A549 (cell line): ENCODE measurements around the gene QPCTL. TPM values are rescaled to one million over a fixed set of nuclear protein-coding genes. Genes with fewer than 3 reads are reported as not detected.

Experiments
- ATAC-seq, 2 experiments: fragments of 200-7000 bp in 1 of 2; fragments of >200 bp in 1 of 2; cut with Nextera tagmentation in 1 of 2; cut with Tn5 transposase in 1 of 2; 3 replicates each; pipeline versions ENCODE4 v1.8.0 to v1.9.1; 2018 to 2020; ENCODE audit warnings: mild to moderate bottlenecking in 1 of 2, moderate library complexity in 1 of 2
- CTCF ChIA-PET: fragments of 300-600 bp; sonication (Branson Sonifier 250); formaldehyde crosslinking; extraction: SDS; loops from one replicate; lab custom pipeline; 2021; ENCODE audit warnings: antibody characterized with exemption, inconsistent platforms; lab: Yijun Ruan, JAX
- POLR2A ChIA-PET: fragments of 350-600 bp; formaldehyde crosslinking; extraction: SDS; loops from one replicate; lab custom pipeline; 2021; ENCODE audit warnings: antibody characterized with exemption, inconsistent platforms; lab: Yijun Ruan, JAX
- DNase-seq, 2 experiments: peaks; one replicate each; pipeline versions ENCODE4 v3.0.0 to v3.0.0-alpha.2; 2011 to 2016; ENCODE audit warnings: low read depth in 1 of 2, low spot score in 1 of 2
- FAIRE-seq: peaks from 2 replicates; lab custom pipeline; 2011; peaks lifted over from hg19 to GRCh38; lab: Jason Lieb, UNC
- H3K27ac ChIP-seq, 2 experiments: fragments of >200 bp; sonication (Bioruptor Twin); formaldehyde crosslinking; 3 replicates each; pipeline ENCODE4 v1.5.1; 2016 to 2017
- H3K4me1 ChIP-seq: fragments of >200 bp; sonication (Bioruptor Twin); formaldehyde crosslinking; 3 replicates; pipeline ENCODE4 v1.6.1; 2016
- H3K4me2 ChIP-seq: fragments of >200 bp; sonication (Bioruptor Twin); formaldehyde crosslinking; 3 replicates; pipeline ENCODE4 v1.6.1; 2016
- H3K4me3 ChIP-seq: fragments of >200 bp; sonication (Bioruptor Twin); formaldehyde crosslinking; 3 replicates; pipeline ENCODE4 v1.5.1; 2016
- H3K9me3 ChIP-seq: fragments of >200 bp; sonication (Bioruptor Twin); formaldehyde crosslinking; 3 replicates; pipeline ENCODE4 v1.6.1; 2016
- CBX2 ChIP-seq: fragments of 200-600 bp; sonication (generic); IDR thresholded peaks from 2 replicates; pipeline ENCODE4 v1.6.1; 2016; ENCODE audit warnings: low read depth, mild to moderate bottlenecking, borderline replicate concordance
- CEBPB ChIP-seq, 2 experiments: fragments of >200 bp in 1 of 2; sonication (Bioruptor Twin) in 1 of 2; formaldehyde crosslinking in 1 of 2; IDR thresholded peaks; 2 replicates each; pipeline ENCODE4 v1.6.1; 2012 to 2016
- CHD4 ChIP-seq: fragments of 200-600 bp; sonication (generic); IDR thresholded peaks from 2 replicates; pipeline ENCODE4 v1.6.1; 2016; ENCODE audit warnings: antibody characterized with exemption, mild to moderate bottlenecking, borderline replicate concordance
- E2F6 ChIP-seq: IDR thresholded peaks from 2 replicates; pipeline ENCODE4 v1.6.1; 2012; ENCODE audit warnings: low read depth, borderline replicate concordance
- EHF ChIP-seq: fragments of 250-450 bp; sonication (Bioruptor Pico); IDR thresholded peaks from 2 replicates; pipeline ENCODE4 v1.5.0; 2020; ENCODE audit warnings: mild to moderate bottlenecking
- FOXS1 ChIP-seq: fragments of 250-450 bp; sonication (Bioruptor Pico); IDR thresholded peaks from 2 replicates; pipeline ENCODE4 v1.5.0; 2020; ENCODE audit warnings: mild to moderate bottlenecking, moderate library complexity
- HOXA7 ChIP-seq: fragments of 250-450 bp; sonication (Bioruptor Pico); IDR thresholded peaks from 2 replicates; pipeline ENCODE4 v1.5.0; 2020; ENCODE audit warnings: mild to moderate bottlenecking, moderate library complexity
- HOXB13 ChIP-seq: fragments of 250-450 bp; sonication (Bioruptor Pico); IDR thresholded peaks from 2 replicates; pipeline ENCODE4 v1.5.0; 2020; ENCODE audit warnings: low read depth, mild to moderate bottlenecking, moderate library complexity
- JUN ChIP-seq, 2 experiments: fragments of >200 bp; sonication (Bioruptor Twin); formaldehyde crosslinking; IDR thresholded peaks; 2 replicates in 1 of 2; 3 replicates in 1 of 2; pipeline ENCODE4 v1.6.1; 2016 to 2017
- KDM1A ChIP-seq: fragments of 200-600 bp; sonication (generic); IDR thresholded peaks from 2 replicates; pipeline ENCODE4 v1.6.1; 2016; ENCODE audit warnings: low read depth, mild to moderate bottlenecking
- KDM5A ChIP-seq: fragments of 200-600 bp; sonication (generic); IDR thresholded peaks from 2 replicates; pipeline ENCODE4 v1.6.1; 2016; ENCODE audit warnings: antibody characterized with exemption, mild to moderate bottlenecking
- MAX ChIP-seq: IDR thresholded peaks from 2 replicates; pipeline ENCODE4 v1.6.1; 2012
- MYC ChIP-seq: IDR thresholded peaks from 2 replicates; pipeline ENCODE4 v1.6.1; 2012; ENCODE audit warnings: mild to moderate bottlenecking, inconsistent platforms, low read length, improper control_type of control experiment, borderline replicate concordance
- NFE2L2 ChIP-seq: fragments of 150-350 bp; conservative IDR thresholded peaks from 2 replicates; pipeline ENCODE4 v1.6.1; 2014; ENCODE audit warnings: low read length
- NPAS2 ChIP-seq: fragments of 250-450 bp; sonication (Bioruptor Pico); IDR thresholded peaks from 2 replicates; pipeline ENCODE4 v1.8.0; 2022; ENCODE audit warnings: mild to moderate bottlenecking, moderate library complexity, borderline replicate concordance
- NR3C1 ChIP-seq: fragments of >200 bp; sonication (Bioruptor Twin); formaldehyde crosslinking; IDR thresholded peaks from 3 replicates; pipeline ENCODE4 v1.6.1; 2017
- PBX3 ChIP-seq: IDR thresholded peaks from 2 replicates; pipeline ENCODE4 v1.6.1; 2012
- PHF8 ChIP-seq: fragments of 200-600 bp; sonication (generic); IDR thresholded peaks from 2 replicates; pipeline ENCODE4 v1.6.1; 2016; ENCODE audit warnings: low read depth, mild to moderate bottlenecking, antibody characterized with exemption, moderate library complexity, borderline replicate concordance
- POLR2A ChIP-seq: IDR thresholded peaks from 2 replicates; pipeline ENCODE4 v1.6.1; 2012; ENCODE audit warnings: mild to moderate bottlenecking, low read length
- POLR2AphosphoS2 ChIP-seq: conservative IDR thresholded peaks from 2 replicates; pipeline ENCODE4 v1.6.1; 2012; ENCODE audit warnings: low read length, improper control_type of control experiment, inconsistent platforms
- RAD21 ChIP-seq, 2 experiments: fragments of >200 bp in 1 of 2; sonication (Bioruptor Twin) in 1 of 2; formaldehyde crosslinking in 1 of 2; IDR thresholded peaks in 1 of 2; conservative IDR thresholded peaks in 1 of 2; 2 replicates in 1 of 2; 3 replicates in 1 of 2; pipeline ENCODE4 v1.6.1; 2012 to 2018; ENCODE audit warnings: inconsistent platforms in 1 of 2
- RARB ChIP-seq: fragments of 250-450 bp; sonication (Bioruptor Pico); IDR thresholded peaks from 2 replicates; pipeline ENCODE4 v1.8.0; 2021; ENCODE audit warnings: mild to moderate bottlenecking, moderate library complexity
- REST ChIP-seq: fragments of 200-600 bp; sonication (generic); IDR thresholded peaks from 2 replicates; pipeline ENCODE4 v1.6.1; 2016; ENCODE audit warnings: antibody characterized with exemption, mild to moderate bottlenecking, moderate library complexity
- RFX5 ChIP-seq: fragments of 450-650 bp; IDR thresholded peaks from 2 replicates; pipeline ENCODE4 v1.7.1; 2014; ENCODE audit warnings: antibody characterized with exemption, mild to moderate bottlenecking, moderate library complexity
- SMC3 ChIP-seq: fragments of >200 bp; sonication (Bioruptor Twin); formaldehyde crosslinking; IDR thresholded peaks from 3 replicates; pipeline ENCODE4 v1.6.1; 2018; ENCODE audit warnings: inconsistent platforms
- SREBF2 ChIP-seq: fragments of 450-650 bp; IDR thresholded peaks from 2 replicates; pipeline ENCODE4 v1.6.1; 2014; ENCODE audit warnings: mild to moderate bottlenecking, moderate library complexity
- ZFP36 ChIP-seq: fragments of 450-650 bp; IDR thresholded peaks from 2 replicates; pipeline ENCODE4 v1.6.1; 2014; ENCODE audit warnings: borderline replicate concordance; ENCODE audit not compliant: partially characterized antibody
- ZNF302 ChIP-seq: fragments of 250-450 bp; sonication (Bioruptor Pico); IDR thresholded peaks from 2 replicates; pipeline ENCODE4 v1.9.0; 2021; ENCODE audit warnings: inconsistent platforms, mild to moderate bottlenecking, moderate library complexity
- ZSCAN20 ChIP-seq: fragments of 250-450 bp; sonication (Bioruptor Pico); IDR thresholded peaks from 2 replicates; pipeline ENCODE4 v1.8.0; 2022; ENCODE audit warnings: mild to moderate bottlenecking, moderate library complexity
- WGBS: methylation state at CpG from one replicate; pipeline ENCODE4 v1.1.6; 2017; ENCODE audit errors: missing lambda C conversion rate; 5-methylcytosine and 5-hydroxymethylcytosine counted together
- polyA plus RNA-seq, 4 experiments: library from polyadenylated mRNA; depleted of rRNA in 3 of 4; stranded (reverse); fragments of >200 nt; fragmentation: RNase III in 1 of 4; extraction: RNeasy Plus Mini Kit Qiagen cat#74134 plus additional on column Dnase treatment in 1 of 4; gene quantifications; 2 replicates in 3 of 4; 3 replicates in 1 of 4; pipeline ENCODE4 v1.2.3, GENCODE V29; 2011 to 2017
- TF ChIP-seq, protein P1 (sequence below): fragments of >200 bp; sonication (Bioruptor Twin); formaldehyde crosslinking; IDR thresholded peaks from 3 replicates; pipeline ENCODE4 v1.6.1; 2016
- TF ChIP-seq, protein P2 (sequence below): fragments of 450-650 bp; IDR thresholded peaks from 2 replicates; pipeline ENCODE4 v1.6.1; 2014; ENCODE audit warnings: antibody characterized with exemption

The QPCTL gene
- polyA plus RNA-seq, 2 of the 4 experiments (the other 2 are of a cell fraction): 9.4 to 10.4 TPM

GRCh38 chr19:45691516-45692186 is 815 bp upstream of the QPCTL start, which contains the start of gene SNRPD2:
SNRPD2 (minus strand) TSS chr19:45691953; CDS start chr19:45691888, 65 bp downstream.
- DNase-seq: peak; percentile 97 to 98
- ATAC-seq: peak; percentile 75 to 80
- Histone ChIP-seq H3K9me3 (no peaks in the 10 kb centered on the region), H3K4me3 (peak within 1 kb of the TSS; percentile 82), H3K4me1 (peaks cover 13% of the 10 kb centered on the region), H3K27ac (peak within 1 kb of the TSS; percentile 88 to 91), H3K4me2 (peak within 1 kb of the TSS; percentile 94)
- CTCF ChIA-PET: interaction anchor here (0.6 to 8.0 kb wide), 28 partner anchors 11 to 1151 kb away, joined by 3 to 160 read pairs (median 5); partner anchors contain the start of genes FBXO46 and SIX5
- peak; percentile 97 for FAIRE-seq
- POLR2A ChIA-PET: interaction anchor here (0.5 to 4.6 kb wide), 19 partner anchors 7 to 411 kb away, joined by 3 to 68 read pairs (median 7); partner anchors contain the start of genes FBXO46 and SIX5
- WGBS: 2% methylated on average over 36 of the region's 36 CpGs
- TF ChIP-seq NFE2L2 (no peak), FOXS1 (CRISPR knock-in tag) (no peak), HOXA7 (CRISPR knock-in tag) (0 out of 2 replicates have a peak, but pooled peaks have one; percentile 11), ZNF302 (CRISPR knock-in tag) (no peak), MAX (peak; percentile 87), EHF (CRISPR knock-in tag) (no peak), POLR2A (peak; percentile 98), POLR2AphosphoS2 (no peak), HOXB13 (no peak), MYC (peak; percentile 51; the same call in 1 of the 2 replicates), RARB (CRISPR knock-in tag) (peak; percentile 24), RAD21 (conservative IDR thresholded peaks at IDR 0.05 in 1 of 2, IDR thresholded peaks at IDR 0.05 in 1 of 2) (no peak), KDM1A (no peak), SREBF2 (no peak), SMC3 (no peak), REST (no peak), KDM5A (no peak; the same call in 1 of the 2 replicates), PHF8 (peak; percentile 89), NR3C1 (no peak), ZFP36 (no peak), CHD4 (no peak), E2F6 (peak; percentile 49; the same call in 1 of the 2 replicates), ZSCAN20 (CRISPR knock-in tag) (no peak), PBX3 (no peak), CBX2 (no peak), JUN (IDR thresholded peaks at IDR 0.05) (peak; percentile 80 to 95; a peak in 4 of 5 replicates), CEBPB (IDR thresholded peaks at IDR 0.05) (peak in 1 of 2 experiments; percentile 55; a peak in 1 of 4 replicates), RFX5 (peak; percentile 94), NPAS2 (CRISPR knock-in tag) (no peak)
- TF ChIP-seq, protein P1, sequence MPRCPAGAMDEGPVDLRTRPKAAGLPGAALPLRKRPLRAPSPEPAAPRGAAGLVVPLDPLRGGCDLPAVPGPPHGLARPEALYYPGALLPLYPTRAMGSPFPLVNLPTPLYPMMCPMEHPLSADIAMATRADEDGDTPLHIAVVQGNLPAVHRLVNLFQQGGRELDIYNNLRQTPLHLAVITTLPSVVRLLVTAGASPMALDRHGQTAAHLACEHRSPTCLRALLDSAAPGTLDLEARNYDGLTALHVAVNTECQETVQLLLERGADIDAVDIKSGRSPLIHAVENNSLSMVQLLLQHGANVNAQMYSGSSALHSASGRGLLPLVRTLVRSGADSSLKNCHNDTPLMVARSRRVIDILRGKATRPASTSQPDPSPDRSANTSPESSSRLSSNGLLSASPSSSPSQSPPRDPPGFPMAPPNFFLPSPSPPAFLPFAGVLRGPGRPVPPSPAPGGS: peak; percentile 95
- TF ChIP-seq, protein P2, sequence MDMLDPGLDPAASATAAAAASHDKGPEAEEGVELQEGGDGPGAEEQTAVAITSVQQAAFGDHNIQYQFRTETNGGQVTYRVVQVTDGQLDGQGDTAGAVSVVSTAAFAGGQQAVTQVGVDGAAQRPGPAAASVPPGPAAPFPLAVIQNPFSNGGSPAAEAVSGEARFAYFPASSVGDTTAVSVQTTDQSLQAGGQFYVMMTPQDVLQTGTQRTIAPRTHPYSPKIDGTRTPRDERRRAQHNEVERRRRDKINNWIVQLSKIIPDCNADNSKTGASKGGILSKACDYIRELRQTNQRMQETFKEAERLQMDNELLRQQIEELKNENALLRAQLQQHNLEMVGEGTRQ: peak; percentile 56
